Neuron (in vitro differentiated cells): ENCODE results near the gene TSC1.
A peak's percentile ranks its signal among the peaks of the same experiment; 100 is the strongest.

ENCODE experiments used
- H2AFZ ChIP-seq: one replicate; pipeline ENCODE4 v1.6.1; 2013; ENCODE audit warnings: low read depth, mild to moderate bottlenecking, inconsistent platforms, low read length, moderate library complexity
- H3K27me3 ChIP-seq: one replicate; pipeline ENCODE4 v1.6.1; 2013; ENCODE audit warnings: low read length; ENCODE audit not compliant: insufficient read depth
- H3K36me3 ChIP-seq: one replicate; pipeline ENCODE4 v1.6.1; 2013; ENCODE audit warnings: low read length; ENCODE audit not compliant: insufficient read depth
- H3K4me1 ChIP-seq: one replicate; pipeline ENCODE4 v1.6.1; 2013; ENCODE audit warnings: low read length; ENCODE audit not compliant: insufficient read depth
- H3K4me3 ChIP-seq: 2 replicates; pipeline ENCODE4 v1.5.1; 2013; ENCODE audit warnings: mild to moderate bottlenecking, low read length, moderate library complexity
- H3K9me3 ChIP-seq: one replicate; pipeline ENCODE4 v1.6.1; 2013; ENCODE audit warnings: low read length

TSC1 gene

GRCh38 chr9:132942541-132943182 is 1.8 kb downstream of the TSC1 start:
- Histone ChIP-seq H2AFZ (no peak overlapping the region), H3K4me1 (peaks cover 28% of the 10 kb centered on the region), H3K9me3 (no peaks in the 10 kb centered on the region), H3K27me3 (no peaks in the 10 kb centered on the region), H3K4me3 (peak overlapping the region; percentile 10), H3K36me3 (no peaks in the 10 kb centered on the region)

- Histone ChIP-seq H3K4me3 (no peak overlapping the region), H2AFZ (no peak overlapping the region), H3K9me3 (no peaks in the 10 kb centered on the region), H3K27me3 (no peaks in the 10 kb centered on the region), H3K36me3 (peaks cover 3% of the 10 kb centered on the region), H3K4me1 (peaks cover 16% of the 10 kb centered on the region)
Observed at GRCh38 chr9:132939169-132939568, 5.2 kb downstream of the TSC1 start.

- Histone ChIP-seq H3K36me3 (peaks cover 3% of the 10 kb centered on the region), H2AFZ (no peak overlapping the region), H3K4me1 (peaks cover 3% of the 10 kb centered on the region), H3K27me3 (no peaks in the 10 kb centered on the region), H3K4me3 (no peak overlapping the region), H3K9me3 (no peaks in the 10 kb centered on the region)
Observed at GRCh38 chr9:132937463-132937901, 6.9 kb downstream of the TSC1 start.

- no peaks in the 10 kb centered on the region for H3K4me1 ChIP-seq
- H3K27me3 ChIP-seq = no peaks in the 10 kb centered on the region
- no peak overlapping the region for H3K4me3 ChIP-seq
- peaks cover 14% of the 10 kb centered on the region for H3K36me3 ChIP-seq
- no peaks in the 10 kb centered on the region for H3K9me3 ChIP-seq
- H2AFZ ChIP-seq = no peak overlapping the region
Observed at GRCh38 chr9:132935026-132935425, 9.4 kb downstream of the TSC1 start.

- Histone ChIP-seq H3K27me3 (no peaks in the 10 kb centered on the region), H3K4me3 (no peak overlapping the region), H3K9me3 (no peaks in the 10 kb centered on the region), H3K4me1 (no peaks in the 10 kb centered on the region), H2AFZ (no peak overlapping the region), H3K36me3 (peaks cover 40% of the 10 kb centered on the region)
Observed at GRCh38 chr9:132931178-132931735, 13.2 kb downstream of the TSC1 start.

GRCh38 chr9:132927704-132928103 is 16.7 kb downstream of the TSC1 start:
- peaks cover 66% of the 10 kb centered on the region for H3K36me3 ChIP-seq
- H2AFZ ChIP-seq = no peak overlapping the region
- H3K4me3 ChIP-seq = no peak overlapping the region
- no peaks in the 10 kb centered on the region for H3K4me1 ChIP-seq
- no peaks in the 10 kb centered on the region for H3K27me3 ChIP-seq
- no peaks in the 10 kb centered on the region for H3K9me3 ChIP-seq

- Histone ChIP-seq H3K4me3 (no peak overlapping the region), H3K36me3 (peaks cover 85% of the 10 kb centered on the region), H2AFZ (no peak overlapping the region), H3K9me3 (no peaks in the 10 kb centered on the region), H3K27me3 (no peaks in the 10 kb centered on the region), H3K4me1 (no peaks in the 10 kb centered on the region)
Observed at GRCh38 chr9:132923346-132923902, 21.0 kb downstream of the TSC1 start.

- no peaks in the 10 kb centered on the region for H3K4me1 ChIP-seq
- peaks cover 80% of the 10 kb centered on the region for H3K36me3 ChIP-seq
Observed at GRCh38 chr9:132919614-132920268, 24.7 kb downstream of the TSC1 start.

GRCh38 chr9:132914924-132915323 is 29.5 kb downstream of the TSC1 start:
- peaks cover 68% of the 10 kb centered on the region for H3K36me3 ChIP-seq

More at GRCh38 chr9:132919614-132920268, 24.7 kb downstream of the TSC1 start:
- Histone ChIP-seq H2AFZ (no peak overlapping the region), H3K4me3 (no peak overlapping the region), H3K27me3 (no peaks in the 10 kb centered on the region), H3K9me3 (peaks cover 2% of the 10 kb centered on the region)

GRCh38 chr9:132912131-132912530 is 32.3 kb downstream of the TSC1 start:
- no peak overlapping the region for H3K4me3 ChIP-seq
- no peaks in the 10 kb centered on the region for H3K4me1 ChIP-seq
- H3K27me3 ChIP-seq = no peaks in the 10 kb centered on the region
- no peak overlapping the region for H2AFZ ChIP-seq
- peaks cover 61% of the 10 kb centered on the region for H3K36me3 ChIP-seq
- H3K9me3 ChIP-seq = peaks cover 2% of the 10 kb centered on the region

More at GRCh38 chr9:132914924-132915323, 29.5 kb downstream of the TSC1 start:
- H3K4me1 ChIP-seq = no peaks in the 10 kb centered on the region
- no peak overlapping the region for H3K4me3 ChIP-seq
- peaks cover 2% of the 10 kb centered on the region for H3K9me3 ChIP-seq
- H2AFZ ChIP-seq = no peak overlapping the region
- no peaks in the 10 kb centered on the region for H3K27me3 ChIP-seq

GRCh38 chr9:132910376-132910775 is 34.0 kb downstream of the TSC1 start:
- no peaks in the 10 kb centered on the region for H3K4me1 ChIP-seq
- no peaks in the 10 kb centered on the region for H3K27me3 ChIP-seq
- H3K4me3 ChIP-seq = no peak overlapping the region
- no peaks in the 10 kb centered on the region for H3K9me3 ChIP-seq
- H2AFZ ChIP-seq = no peak overlapping the region
- H3K36me3 ChIP-seq = peaks cover 58% of the 10 kb centered on the region

GRCh38 chr9:132909311-132909710 is 35.1 kb downstream of the TSC1 start:
- peaks cover 60% of the 10 kb centered on the region for H3K36me3 ChIP-seq
- no peaks in the 10 kb centered on the region for H3K9me3 ChIP-seq
- H3K27me3 ChIP-seq = no peaks in the 10 kb centered on the region
- H3K4me1 ChIP-seq = peaks cover 3% of the 10 kb centered on the region
- H2AFZ ChIP-seq = no peak overlapping the region
- no peak overlapping the region for H3K4me3 ChIP-seq

GRCh38 chr9:132908635-132909034 is 35.8 kb downstream of the TSC1 start:
- H3K27me3 ChIP-seq = no peaks in the 10 kb centered on the region
- H3K4me1 ChIP-seq = peaks cover 10% of the 10 kb centered on the region
- peaks cover 66% of the 10 kb centered on the region for H3K36me3 ChIP-seq
- no peaks in the 10 kb centered on the region for H3K9me3 ChIP-seq
- no peak overlapping the region for H3K4me3 ChIP-seq
- H2AFZ ChIP-seq = no peak overlapping the region
